GM12891 (cell line): ENCODE data around the gene TRIM41.

ENCODE experiments used
- POLR2AphosphoS5 ChIP-seq: IDR thresholded peaks from 2 replicates; pipeline ENCODE4 v1.6.1; 2011; ENCODE audit warnings: low read depth, low read length, control low read depth
- POU2F2 ChIP-seq: IDR thresholded peaks from 2 replicates; pipeline ENCODE4 v1.6.1; 2011; ENCODE audit warnings: low read depth, mild to moderate bottlenecking, control low read depth, low read length, moderate library complexity
- SPI1 ChIP-seq: IDR thresholded peaks from 2 replicates; pipeline ENCODE4 v1.6.1; 2011; ENCODE audit warnings: low read depth, low read length, control low read depth
- TAF1 ChIP-seq: IDR thresholded peaks from 2 replicates; pipeline ENCODE4 v1.6.1; 2011; ENCODE audit warnings: low read depth, low read length, control low read depth

DNA sequence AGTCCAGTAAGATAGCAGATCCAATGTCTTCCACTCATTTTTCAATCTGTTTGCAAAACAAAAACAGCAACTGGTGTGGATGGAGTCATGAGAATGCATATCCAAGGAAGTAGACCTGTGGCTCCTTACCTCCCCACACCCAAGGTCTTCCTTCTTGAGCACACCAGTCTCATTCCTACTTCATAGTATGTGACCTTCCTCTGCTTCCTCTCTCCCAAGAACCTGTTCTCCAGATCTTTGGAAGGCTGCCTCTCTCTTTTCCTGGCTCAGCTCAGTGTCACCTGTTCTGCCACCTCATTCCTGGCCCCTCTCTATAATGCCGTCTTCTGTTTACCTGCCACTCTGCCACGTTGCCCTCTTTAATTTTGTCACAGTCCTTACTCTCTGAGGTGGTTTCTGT is 10.1 kb upstream of the TRIM41 start:
- TF ChIP-seq TAF1 = no peak
- TF ChIP-seq POLR2AphosphoS5 = no peak
- TF ChIP-seq POU2F2 = no peak
- no peak for TF ChIP-seq SPI1
